SW 1271 (cell line): ENCODE results near the gene LBX1.

Experiments used
- DNase-seq, 2 experiments: peaks; one replicate each; lab custom pipeline; 2025; lab: John Stamatoyannopoulos, UW

The LBX1 gene

GRCh38 chr10:101241840-101242707 is 12.8 kb upstream of the LBX1 start:
- DNase-seq: no peak

GRCh38 chr10:101238732-101239105 is 9.5 kb upstream of the LBX1 start:
- DNase-seq: no peak

GRCh38 chr10:101237982-101238731 is 8.9 kb upstream of the LBX1 start:
- no peak for DNase-seq

- DNase-seq: no peak
Observed at GRCh38 chr10:101237081-101237981, 8.1 kb upstream of the LBX1 start.

- no peak for DNase-seq
Observed at GRCh38 chr10:101236376-101237080, 7.3 kb upstream of the LBX1 start.

- no peak for DNase-seq
Observed at GRCh38 chr10:101235766-101236165, 6.5 kb upstream of the LBX1 start.

GRCh38 chr10:101234333-101234732 is 5.1 kb upstream of the LBX1 start:
- no peak for DNase-seq

- DNase-seq: no peak
Observed at GRCh38 chr10:101233863-101234262, 4.6 kb upstream of the LBX1 start.

- no peak for DNase-seq
Observed at GRCh38 chr10:101233443-101233842, 4.2 kb upstream of the LBX1 start.

GRCh38 chr10:101231912-101232689 is 2.8 kb upstream of the LBX1 start:
- DNase-seq: no peak

GRCh38 chr10:101231092-101231491 is 1.8 kb upstream of the LBX1 start:
- DNase-seq: no peak

GRCh38 chr10:101230183-101230917 is 1.1 kb upstream of the LBX1 start:
- no peak for DNase-seq

- no peak for DNase-seq
Observed at GRCh38 chr10:101228966-101229265, 347 bp downstream of the LBX1 start.

- no peak for DNase-seq
Observed at GRCh38 chr10:101228153-101228965, 904 bp downstream of the LBX1 start.

GRCh38 chr10:101227429-101228152 is 1.7 kb downstream of the LBX1 start:
- DNase-seq: no peak

- no peak for DNase-seq
Observed at GRCh38 chr10:101226491-101227428, 2.5 kb downstream of the LBX1 start.

- no peak for DNase-seq
Observed at GRCh38 chr10:101225846-101226421, 3.3 kb downstream of the LBX1 start.
